GM18498 (cell line): ENCODE data around the gene KIF21B.

Experiments
- ATAC-seq: cut with Tn5 transposase; IDR thresholded peaks from one replicate; pipeline ENCODE4 v1.9.1; 2021; ENCODE audit warnings: mild to moderate bottlenecking, moderate library complexity; ENCODE audit not compliant: unreplicated experiment

The KIF21B gene

DNA sequence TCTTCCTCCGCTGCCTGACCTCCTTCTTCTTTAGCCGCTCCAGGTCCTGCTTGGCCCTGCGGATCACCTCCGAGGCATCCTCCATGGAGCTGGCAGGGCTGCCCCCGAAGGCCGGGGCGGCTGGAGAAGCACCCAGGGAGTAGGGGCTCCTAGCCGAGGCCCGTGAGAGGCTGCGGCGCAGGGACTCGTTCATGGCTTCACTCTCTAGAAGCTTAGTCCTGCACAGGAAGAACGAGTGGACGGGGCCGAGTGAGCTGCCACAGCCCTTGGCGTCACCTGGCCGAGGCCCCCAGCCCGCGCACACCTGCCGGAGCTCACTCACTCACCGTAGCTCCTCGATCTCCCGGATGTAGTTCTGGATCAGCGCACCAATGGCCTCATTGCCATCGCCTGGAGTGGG is 23.1 kb downstream of the KIF21B start:
- ATAC-seq = no peak

DNA sequence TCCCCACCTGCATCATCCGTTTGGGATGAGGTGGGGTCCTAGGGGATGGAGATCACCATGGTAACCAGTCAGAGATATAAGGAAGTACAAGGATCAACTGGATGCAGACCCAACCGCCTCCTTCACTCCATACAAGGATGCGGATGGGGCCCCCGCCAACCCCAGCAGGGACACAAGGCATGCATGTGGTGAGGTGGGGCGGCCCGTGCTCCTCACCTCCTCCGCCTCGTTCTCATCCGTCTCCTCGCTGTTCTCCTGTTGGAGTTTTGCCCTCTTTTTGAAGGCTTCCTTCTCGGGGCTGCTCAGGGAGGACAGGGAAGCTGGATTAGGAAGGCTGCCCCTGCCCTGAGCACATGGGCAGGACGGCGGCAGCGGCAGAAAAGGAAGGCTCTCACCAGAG is 23.8 kb downstream of the KIF21B start:
- ATAC-seq = no peak

DNA sequence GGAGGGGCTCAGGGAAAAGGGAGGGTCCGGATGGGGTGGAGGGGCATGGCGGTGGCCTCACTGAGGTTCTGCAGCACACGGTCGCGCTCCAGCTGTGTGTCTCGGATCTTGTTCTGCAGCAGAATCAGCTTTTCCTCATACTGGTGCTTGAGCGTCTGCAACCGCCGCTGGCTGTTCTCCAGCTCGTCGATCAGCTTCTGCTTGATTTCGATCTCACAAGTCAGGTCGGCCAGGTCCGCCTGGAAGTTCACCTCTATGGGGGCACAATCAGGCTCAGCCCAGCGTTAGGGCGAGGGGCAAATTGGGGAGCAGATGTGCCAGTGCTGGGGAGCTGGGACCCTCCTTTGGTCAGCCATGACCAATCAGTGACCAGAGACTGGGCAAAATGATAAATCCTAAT is 25.2 kb downstream of the KIF21B start:
- ATAC-seq = no peak

GRCh38 chr1:200992382-200993048 is 31.0 kb downstream of the KIF21B start:
- ATAC-seq = no peak

DNA sequence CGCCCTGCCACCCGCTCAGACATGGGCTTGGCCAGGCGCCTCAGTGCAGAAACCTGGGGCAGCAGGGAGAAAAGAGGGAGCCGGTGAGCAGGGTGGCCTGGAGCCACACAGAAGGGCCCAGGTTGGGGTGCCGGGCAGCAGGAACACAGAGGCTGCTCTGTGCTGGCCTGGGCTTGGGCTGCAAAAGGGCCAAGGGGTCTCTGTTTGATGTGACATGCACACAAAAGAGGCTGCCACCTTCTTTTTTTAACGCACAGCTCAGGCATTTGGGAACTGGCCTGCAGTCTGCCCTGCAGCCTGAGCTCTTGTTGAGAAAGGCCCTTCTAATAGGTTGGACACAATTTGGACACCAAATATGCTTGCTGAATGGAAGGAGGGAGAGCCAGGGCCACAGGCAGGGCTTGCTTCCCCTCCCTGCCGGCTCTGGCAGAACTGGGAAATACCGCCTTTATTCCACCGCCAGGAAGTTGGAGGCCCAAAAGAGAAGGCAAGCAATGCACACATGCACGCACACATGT is 32.4 kb downstream of the KIF21B start:
- no peak for ATAC-seq

DNA sequence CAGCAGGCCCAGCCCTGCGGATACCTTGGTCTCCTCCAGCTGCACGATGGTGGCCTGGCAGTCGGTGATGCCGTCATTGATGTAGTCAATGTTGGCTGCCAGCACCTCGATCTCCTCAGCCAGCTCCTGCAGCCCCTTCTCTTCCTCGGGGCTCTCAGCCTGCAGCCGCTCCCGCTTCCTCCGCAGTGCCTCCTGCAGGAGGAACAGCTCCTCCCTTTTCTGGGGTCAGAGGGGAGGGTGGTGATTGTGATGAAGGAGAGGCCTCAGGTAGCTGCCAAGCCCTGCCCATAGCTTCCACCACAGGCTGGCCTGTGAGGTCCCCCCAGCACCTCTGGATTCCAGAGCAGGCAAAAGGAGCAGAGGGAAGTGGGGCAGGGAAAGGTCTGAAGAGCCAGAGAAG is 33.4 kb downstream of the KIF21B start:
- ATAC-seq = no peak

GRCh38 chr1:200989337-200989736 is 34.2 kb downstream of the KIF21B start:
- no peak for ATAC-seq

DNA sequence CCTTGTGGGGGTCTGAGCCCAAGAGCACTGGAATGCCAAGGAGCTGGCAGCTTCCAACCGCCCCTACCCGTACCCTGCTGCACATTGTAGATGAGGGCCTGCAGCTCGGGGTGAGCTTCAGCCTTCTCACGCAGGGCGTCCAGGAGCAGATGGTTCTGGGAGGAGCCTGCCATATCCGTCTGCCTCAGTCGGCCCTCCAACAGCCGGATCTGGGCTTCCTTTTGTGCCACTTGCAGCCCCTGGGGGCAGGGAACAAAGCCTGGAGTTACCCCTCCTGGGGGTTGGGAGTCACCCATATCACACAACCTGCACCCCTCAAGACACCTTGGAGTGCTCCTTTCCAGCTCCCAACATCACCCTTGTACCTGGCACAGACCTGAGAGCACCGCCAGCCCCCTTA is 34.8 kb downstream of the KIF21B start:
- no peak for ATAC-seq

- no peak for ATAC-seq
Measured at GRCh38 chr1:200985481-200985880, 38.0 kb downstream of the KIF21B start.

DNA sequence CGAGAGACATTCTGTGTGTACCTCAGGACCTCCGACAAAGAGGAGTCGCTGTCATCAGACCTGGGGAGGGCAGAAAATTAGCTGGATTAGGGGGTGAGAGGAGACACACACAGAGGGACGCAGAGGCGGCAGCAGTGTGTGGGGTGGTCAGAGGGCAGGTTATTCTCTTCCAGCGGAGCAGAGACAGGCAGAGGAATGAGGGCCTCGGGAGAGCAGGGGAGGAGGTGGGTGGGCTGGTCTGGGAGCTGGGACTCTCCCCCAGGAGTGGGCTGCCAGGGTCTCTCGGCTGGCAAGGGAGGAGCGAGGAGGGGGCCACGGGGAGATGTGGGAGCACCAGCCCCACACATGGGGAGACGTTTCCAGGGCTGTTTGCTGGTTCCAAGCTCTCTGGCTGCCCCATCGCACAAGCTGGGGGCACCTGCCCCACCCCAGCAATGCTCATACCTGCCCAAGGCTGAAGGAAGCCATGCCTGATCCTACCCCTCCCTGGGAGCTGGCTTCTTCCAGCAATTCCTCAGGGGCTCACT is 40.4 kb downstream of the KIF21B start:
- ATAC-seq = no peak

DNA sequence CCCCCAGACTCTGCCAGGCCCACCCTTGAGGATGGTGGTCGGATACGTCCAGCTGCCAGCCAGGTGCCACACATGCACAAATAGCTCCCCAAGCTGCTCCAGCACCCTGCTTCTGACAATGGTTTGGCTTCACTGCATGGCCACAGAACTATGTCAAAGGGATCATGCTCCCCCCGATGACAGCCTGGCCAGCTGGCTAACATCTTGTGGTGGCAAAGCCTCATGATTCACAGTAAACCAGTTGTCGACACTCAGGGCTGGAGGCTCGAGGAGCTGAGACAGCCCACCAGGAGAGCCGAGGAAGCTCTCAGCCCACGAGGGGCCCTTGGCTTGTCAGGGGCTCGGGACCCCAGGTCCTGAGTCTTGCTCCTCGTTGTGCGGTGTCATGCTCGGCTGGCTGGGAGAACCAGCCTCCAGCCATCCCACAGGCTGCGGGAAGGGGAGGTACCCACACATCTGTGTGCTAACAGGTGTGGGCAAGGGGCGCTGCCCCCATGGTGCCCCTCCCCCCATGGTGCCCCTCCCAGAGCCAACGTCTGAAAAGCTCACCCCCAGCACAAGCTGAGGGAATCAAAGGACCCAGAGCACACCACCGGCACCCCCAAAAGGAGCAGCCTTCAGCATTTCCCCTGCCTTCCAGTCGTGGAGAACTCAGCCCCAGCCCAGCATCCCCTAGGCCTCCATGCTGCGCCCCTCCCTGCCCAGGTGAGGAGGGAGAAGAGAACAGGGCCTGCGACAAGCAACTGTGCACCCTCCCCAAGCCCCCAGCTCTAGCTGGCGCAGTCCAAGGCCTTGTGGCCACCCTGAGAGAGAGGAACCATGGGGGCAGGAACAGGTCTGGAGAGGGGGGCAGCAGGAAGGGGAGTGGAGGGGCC is 41.2 kb downstream of the KIF21B start:
- ATAC-seq = no peak

DNA sequence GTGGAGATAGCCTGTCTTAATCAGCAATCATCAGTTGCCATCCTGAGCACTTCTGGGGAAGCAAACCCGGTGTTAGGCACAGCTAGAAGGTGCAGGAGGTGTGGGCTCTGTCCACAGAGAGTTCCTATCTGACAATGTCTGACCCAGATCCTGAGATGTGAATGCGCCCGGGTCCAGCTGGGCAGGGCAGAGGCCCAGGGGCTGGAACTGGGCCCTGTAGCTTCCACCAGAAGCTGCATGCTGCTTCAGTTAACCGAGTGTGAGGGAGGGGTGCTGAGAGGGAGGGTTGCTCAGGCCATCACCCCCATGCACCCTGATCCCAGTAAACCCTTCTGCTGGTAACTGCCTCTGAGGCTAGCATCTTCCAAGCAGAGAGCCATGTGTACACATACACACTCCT is 42.2 kb downstream of the KIF21B start:
- no peak for ATAC-seq

GRCh38 chr1:200980873-200981272 is 42.6 kb downstream of the KIF21B start:
- ATAC-seq = no peak

GRCh38 chr1:200980452-200980772 is 43.1 kb downstream of the KIF21B start:
- no peak for ATAC-seq

DNA sequence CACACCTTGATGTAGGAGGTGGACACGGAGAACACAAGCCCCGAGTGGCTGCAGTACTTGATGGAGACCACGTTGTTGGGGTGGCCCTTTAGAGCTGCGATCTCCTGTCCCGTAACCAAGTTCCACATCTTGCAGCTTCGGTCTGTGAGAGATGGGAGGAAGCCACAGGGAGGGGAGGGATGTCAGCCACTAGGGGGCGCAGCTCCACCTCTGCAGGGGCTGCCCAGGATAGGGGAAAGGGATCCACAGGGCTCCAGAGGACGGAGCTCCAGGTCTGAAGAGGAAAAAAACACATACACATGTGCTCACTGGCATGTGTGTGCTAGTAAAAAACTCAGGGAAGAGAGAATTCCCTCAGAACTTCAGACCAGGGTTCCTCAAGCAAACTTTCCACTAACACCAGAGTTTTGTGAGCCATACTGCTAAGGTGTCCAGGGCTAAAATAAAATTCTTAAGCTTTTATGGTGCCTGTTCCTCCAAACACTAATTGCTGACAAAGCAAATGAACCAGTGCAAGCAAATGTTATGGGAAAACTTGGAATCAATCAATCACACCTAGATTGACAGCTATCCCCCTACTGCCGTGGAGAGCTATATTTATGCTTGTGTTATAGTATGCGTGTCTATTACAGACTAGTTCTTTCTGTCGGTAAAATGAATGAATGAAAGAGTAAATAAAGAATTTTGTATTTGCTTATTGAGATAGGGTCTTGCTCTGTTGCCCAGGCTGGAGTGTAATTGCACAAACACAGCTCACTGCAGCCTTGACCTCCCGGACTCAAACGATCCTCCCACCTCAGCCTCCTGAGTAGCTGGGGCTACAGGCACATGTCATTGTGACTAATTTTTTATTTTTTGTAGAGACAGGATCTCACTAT is 43.7 kb downstream of the KIF21B start:
- no peak for ATAC-seq

- no peak for ATAC-seq
Measured at GRCh38 chr1:200977071-200977754, 46.3 kb downstream of the KIF21B start.

GRCh38 chr1:200976634-200977033 is 46.9 kb downstream of the KIF21B start:
- no peak for ATAC-seq

DNA sequence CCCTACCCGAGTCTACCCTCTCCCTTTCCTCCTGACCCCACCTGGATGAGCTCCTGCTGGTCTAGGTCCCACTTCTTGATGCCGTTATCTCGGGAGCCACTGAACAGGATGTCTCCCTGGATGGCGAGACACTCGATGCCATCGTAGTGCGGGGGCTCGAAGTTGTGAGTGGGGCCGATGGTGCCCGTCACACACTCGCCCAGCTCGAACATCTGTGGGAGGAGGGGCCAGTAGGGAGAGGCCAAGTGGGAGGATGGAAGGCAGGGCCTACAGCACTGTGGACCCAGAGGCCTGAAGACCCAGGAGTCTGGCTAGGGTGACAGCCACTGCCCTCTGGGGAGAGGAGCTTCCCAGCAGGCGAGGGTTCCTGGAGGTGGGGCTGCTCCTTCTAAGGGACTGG is 48.1 kb downstream of the KIF21B start:
- ATAC-seq = no peak

GRCh38 chr1:200974711-200975110 is 48.8 kb downstream of the KIF21B start:
- ATAC-seq = no peak

DNA sequence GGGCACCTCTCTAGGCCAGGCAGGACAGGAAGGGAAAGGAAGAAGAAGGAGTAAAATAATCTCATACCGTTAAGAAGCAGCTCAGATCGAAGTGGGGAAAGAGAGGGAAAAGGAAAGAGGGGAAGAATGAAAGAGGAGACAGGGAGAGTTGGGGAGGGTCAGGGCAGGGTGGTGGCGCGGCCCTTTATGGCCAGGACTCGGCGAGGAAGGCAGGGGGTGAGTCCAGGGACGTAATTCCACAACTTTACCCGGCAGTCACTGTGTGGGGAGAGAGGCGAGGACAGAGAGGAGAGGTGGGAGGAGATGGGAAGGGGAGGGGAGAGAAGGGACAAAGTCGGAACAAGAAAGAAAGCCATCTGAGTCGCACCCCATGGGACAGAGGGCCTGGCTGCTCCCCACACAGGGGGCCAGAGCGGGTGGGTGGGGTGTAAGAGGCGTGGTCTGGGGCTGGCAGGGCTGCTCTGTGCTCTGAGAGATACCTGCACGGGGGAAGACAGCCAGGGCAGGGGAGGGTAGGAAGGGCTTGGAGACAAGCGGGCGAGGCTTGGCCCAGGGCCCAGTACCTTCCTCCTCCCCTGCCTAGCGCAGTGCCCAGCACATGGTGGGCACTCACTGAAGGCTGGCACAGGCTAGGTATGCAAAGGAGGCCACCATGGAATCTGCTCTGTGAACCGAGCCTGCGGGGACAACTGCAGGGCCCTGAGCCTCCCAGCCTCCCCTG is 49.4 kb downstream of the KIF21B start:
- no peak for ATAC-seq
